Measurements from ENCODE around the gene DENND4B.

- TF ChIP-seq ZNF224 (CRISPR knock-in tag; IDR thresholded peaks at IDR 0.05) (no peak), SNAPC5 (CRISPR knock-in tag; IDR thresholded peaks at IDR 0.05) (no peak), CTCF (IDR thresholded peaks at IDR 0.05 in 2 of 3, conservative IDR thresholded peaks at IDR 0.05 in 1 of 3; ENCODE audit: insufficient read depth in 2 of 3, low read depth in 1 of 3, low read length in 3 of 3) (no peak), KDM1A (IDR thresholded peaks at IDR 0.05) (no peak), ZNF431 (CRISPR knock-in tag; IDR thresholded peaks at IDR 0.05) (no peak), CREB1 (IDR thresholded peaks at IDR 0.05) (no peak), CREB1 (CRISPR knock-in tag; IDR thresholded peaks at IDR 0.05) (no peak), SMC3 (conservative IDR thresholded peaks at IDR 0.05; ENCODE audit: insufficient read depth, low read depth, low read length) (no peak), ZNF695 (CRISPR knock-in tag; IDR thresholded peaks at IDR 0.05) (no peak), SRSF3 (IDR thresholded peaks at IDR 0.05; ENCODE audit: insufficient read depth, low read length) (no peak), ZBTB8A (IDR thresholded peaks at IDR 0.05; ENCODE audit: partially characterized antibody) (no peak), ZNF407 (IDR thresholded peaks at IDR 0.05; ENCODE audit: low read depth) (no peak)
Observed at GRCh38 chr1:153928245-153928644, 18.3 kb downstream of the DENND4B start.

All from K562 (cell line).